H1 (cell line): Measurements from ENCODE around the gene CNOT3. TPM values are rescaled to one million over a fixed set of nuclear protein-coding genes. Genes with fewer than 3 reads are reported as not detected.

ENCODE experiments used
- BACH1 ChIP-seq: IDR thresholded peaks from 2 replicates; pipeline ENCODE4 v1.6.1; 2012; ENCODE audit warnings: low read length, improper control_type of control experiment
- CEBPB ChIP-seq: IDR thresholded peaks from 2 replicates; pipeline ENCODE4 v1.6.1; 2012; ENCODE audit warnings: low read depth, low read length
- CHD7 ChIP-seq: fragments of 300-600 bp; sonication (generic); IDR thresholded peaks from 2 replicates; pipeline ENCODE4 v1.7.1; 2012; ENCODE audit warnings: low read length, moderate library complexity, mild to moderate bottlenecking, inconsistent platforms; ENCODE audit not compliant: insufficient replicate concordance
- E2F6 ChIP-seq: IDR thresholded peaks from 2 replicates; pipeline ENCODE4 v1.6.1; 2012; ENCODE audit warnings: inconsistent platforms
- JUND ChIP-seq: IDR thresholded peaks from 2 replicates; pipeline ENCODE4 v1.6.1; 2011; ENCODE audit warnings: mild to moderate bottlenecking, improper control_type of control experiment, low read length
- KDM4A ChIP-seq: IDR thresholded peaks from one replicate; pipeline ENCODE4 v1.7.1; 2012; ENCODE audit warnings: low read depth, mild to moderate bottlenecking, moderate library complexity, low read length, inconsistent platforms; ENCODE audit not compliant: severe bottlenecking
- KDM5A ChIP-seq: fragments of 200-600 bp; IDR thresholded peaks from 2 replicates; pipeline ENCODE4 v1.7.1; 2012; ENCODE audit warnings: mild to moderate bottlenecking, low read length, inconsistent platforms, mixed read lengths
- NRF1 ChIP-seq: IDR thresholded peaks from 2 replicates; pipeline ENCODE4 v1.6.1; 2011; ENCODE audit warnings: mild to moderate bottlenecking, low read depth, low read length, improper control_type of control experiment
- POLR2A ChIP-seq, 2 experiments: IDR thresholded peaks; 1 replicate in 1 of 2; 2 replicates in 1 of 2; pipeline ENCODE4 v1.6.1; 2011; ENCODE audit warnings: low read depth in 2 of 2, low read length in 2 of 2, mild to moderate bottlenecking in 2 of 2; ENCODE audit errors: control extremely low read depth in 1 of 2
- SP2 ChIP-seq: IDR thresholded peaks from 2 replicates; pipeline ENCODE4 v1.6.1; 2012; ENCODE audit warnings: mild to moderate bottlenecking, low read length, inconsistent platforms
- SUZ12 ChIP-seq: fragments of 200-600 bp; sonication (generic); IDR thresholded peaks from 2 replicates; pipeline ENCODE4 v1.6.1; 2012; ENCODE audit warnings: mild to moderate bottlenecking, inconsistent platforms, low read length, moderate library complexity, mixed read lengths
- YY1 ChIP-seq: IDR thresholded peaks from 2 replicates; pipeline ENCODE4 v1.6.1; 2011; ENCODE audit warnings: low read depth, mild to moderate bottlenecking, low read length
- polyA plus RNA-seq, 7 experiments: library from polyadenylated mRNA; depleted of rRNA in 3 of 7; stranded (reverse) in 5 of 7; unstranded in 2 of 7; fragments of >200 nt in 5 of 7; fragments of 200-250 nt in 2 of 7; gene quantifications; 1 replicate in 5 of 7; 2 replicates in 1 of 7; 4 replicates in 1 of 7; pipeline versions ENCODE4 v1.2.1 to v1.2.3, GENCODE V29; 2011 to 2013; ENCODE audit warnings: missing spikeins in 2 of 7, mixed read lengths in 2 of 7
- total RNA-seq: library from RNA; stranded (reverse); fragmentation: NEBNext Ultra II Directional; extraction: Animal tissue kit (Norgen Biotek cat#: 25700); gene quantifications from 2 replicates; pipeline ENCODE4 v1.2.1, GENCODE V29; 2021

CNOT3 gene
- total and polyA plus RNA-seq, 2 of the 8 experiments (the other 6 are each of a cell fraction or from before 2014, with no cell fraction given), result 21.2 to 86.4 TPM

- TF ChIP-seq CHD7 (no peak), NRF1 (no peak), POLR2A (IDR thresholded peaks at IDR 0.05; ENCODE audit: control extremely low read depth in 1 of 2, low read depth in 2 of 2, low read length in 2 of 2) (no peak), E2F6 (no peak), JUND (no peak), KDM4A (no peak), SP2 (no peak), SUZ12 (no peak), CEBPB (no peak), YY1 (no peak), BACH1 (no peak), KDM5A (no peak)
These were observed 41.8 kb downstream of the CNOT3 start (continued) for GRCh38 chr19:54179262-54179852.
